Amygdala (tissue), 56 donors: ENCODE data around the gene HBQ1.
"Not testable (repeated sequence)": the region's sequence is repeated elsewhere in the genome, so short reads cannot be mapped to it uniquely, and the experiment has no call there.

Experiments
- DNase-seq, 56 donors: peaks; one replicate each; lab custom pipeline; 2025; lab: John Stamatoyannopoulos, UW

The HBQ1 gene

DNA sequence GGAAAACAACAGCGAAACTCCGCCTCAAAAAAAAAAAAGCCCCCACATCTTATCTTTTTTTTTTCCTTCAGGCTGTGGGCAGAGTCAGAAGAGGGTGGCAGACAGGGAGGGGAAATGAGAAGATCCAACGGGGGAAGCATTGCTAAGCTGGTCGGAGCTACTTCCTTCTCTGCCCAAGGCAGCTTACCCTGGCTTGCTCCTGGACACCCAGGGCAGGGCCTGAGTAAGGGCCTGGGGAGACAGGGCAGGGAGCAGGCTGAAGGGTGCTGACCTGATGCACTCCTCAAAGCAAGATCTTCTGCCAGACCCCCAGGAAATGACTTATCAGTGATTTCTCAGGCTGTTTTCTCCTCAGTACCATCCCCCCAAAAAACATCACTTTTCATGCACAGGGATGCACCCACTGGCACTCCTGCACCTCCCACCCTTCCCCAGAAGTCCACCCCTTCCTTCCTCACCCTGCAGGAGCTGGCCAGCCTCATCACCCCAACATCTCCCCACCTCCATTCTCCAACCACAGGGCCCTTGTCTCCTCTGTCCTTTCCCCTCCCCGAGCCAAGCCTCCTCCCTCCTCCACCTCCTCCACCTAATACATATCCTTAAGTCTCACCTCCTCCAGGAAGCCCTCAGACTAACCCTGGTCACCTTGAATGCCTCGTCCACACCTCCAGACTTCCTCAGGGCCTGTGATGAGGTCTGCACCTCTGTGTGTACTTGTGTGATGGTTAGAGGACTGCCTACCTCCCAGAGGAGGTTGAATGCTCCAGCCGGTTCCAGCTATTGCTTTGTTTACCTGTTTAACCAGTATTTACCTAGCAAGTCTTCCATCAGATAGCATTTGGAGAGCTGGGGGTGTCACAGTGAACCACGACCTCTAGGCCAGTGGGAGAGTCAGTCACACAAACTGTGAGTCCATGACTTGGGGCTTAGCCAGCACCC lies 5.0 kb upstream of the HBQ1 start:
- no peak for DNase-seq

DNA sequence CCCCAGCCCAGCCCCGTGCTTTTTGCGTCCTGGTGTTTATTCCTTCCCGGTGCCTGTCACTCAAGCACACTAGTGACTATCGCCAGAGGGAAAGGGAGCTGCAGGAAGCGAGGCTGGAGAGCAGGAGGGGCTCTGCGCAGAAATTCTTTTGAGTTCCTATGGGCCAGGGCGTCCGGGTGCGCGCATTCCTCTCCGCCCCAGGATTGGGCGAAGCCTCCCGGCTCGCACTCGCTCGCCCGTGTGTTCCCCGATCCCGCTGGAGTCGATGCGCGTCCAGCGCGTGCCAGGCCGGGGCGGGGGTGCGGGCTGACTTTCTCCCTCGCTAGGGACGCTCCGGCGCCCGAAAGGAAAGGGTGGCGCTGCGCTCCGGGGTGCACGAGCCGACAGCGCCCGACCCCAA lies 4.3 kb upstream of the HBQ1 start:
- DNase-seq: not testable (repeated sequence)

DNA sequence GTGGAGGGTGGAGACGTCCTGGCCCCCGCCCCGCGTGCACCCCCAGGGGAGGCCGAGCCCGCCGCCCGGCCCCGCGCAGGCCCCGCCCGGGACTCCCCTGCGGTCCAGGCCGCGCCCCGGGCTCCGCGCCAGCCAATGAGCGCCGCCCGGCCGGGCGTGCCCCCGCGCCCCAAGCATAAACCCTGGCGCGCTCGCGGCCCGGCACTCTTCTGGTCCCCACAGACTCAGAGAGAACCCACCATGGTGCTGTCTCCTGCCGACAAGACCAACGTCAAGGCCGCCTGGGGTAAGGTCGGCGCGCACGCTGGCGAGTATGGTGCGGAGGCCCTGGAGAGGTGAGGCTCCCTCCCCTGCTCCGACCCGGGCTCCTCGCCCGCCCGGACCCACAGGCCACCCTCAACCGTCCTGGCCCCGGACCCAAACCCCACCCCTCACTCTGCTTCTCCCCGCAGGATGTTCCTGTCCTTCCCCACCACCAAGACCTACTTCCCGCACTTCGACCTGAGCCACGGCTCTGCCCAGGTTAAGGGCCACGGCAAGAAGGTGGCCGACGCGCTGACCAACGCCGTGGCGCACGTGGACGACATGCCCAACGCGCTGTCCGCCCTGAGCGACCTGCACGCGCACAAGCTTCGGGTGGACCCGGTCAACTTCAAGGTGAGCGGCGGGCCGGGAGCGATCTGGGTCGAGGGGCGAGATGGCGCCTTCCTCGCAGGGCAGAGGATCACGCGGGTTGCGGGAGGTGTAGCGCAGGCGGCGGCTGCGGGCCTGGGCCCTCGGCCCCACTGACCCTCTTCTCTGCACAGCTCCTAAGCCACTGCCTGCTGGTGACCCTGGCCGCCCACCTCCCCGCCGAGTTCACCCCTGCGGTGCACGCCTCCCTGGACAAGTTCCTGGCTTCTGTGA lies 3.5 kb upstream of the HBQ1 start, which contains the start of gene HBA1:
TSS of gene HBA1 (plus strand) at position 204 of the 906 bp plus-strand sequence. CDS start at position 241, 37 bp downstream.
- not testable (repeated sequence) for DNase-seq

DNA sequence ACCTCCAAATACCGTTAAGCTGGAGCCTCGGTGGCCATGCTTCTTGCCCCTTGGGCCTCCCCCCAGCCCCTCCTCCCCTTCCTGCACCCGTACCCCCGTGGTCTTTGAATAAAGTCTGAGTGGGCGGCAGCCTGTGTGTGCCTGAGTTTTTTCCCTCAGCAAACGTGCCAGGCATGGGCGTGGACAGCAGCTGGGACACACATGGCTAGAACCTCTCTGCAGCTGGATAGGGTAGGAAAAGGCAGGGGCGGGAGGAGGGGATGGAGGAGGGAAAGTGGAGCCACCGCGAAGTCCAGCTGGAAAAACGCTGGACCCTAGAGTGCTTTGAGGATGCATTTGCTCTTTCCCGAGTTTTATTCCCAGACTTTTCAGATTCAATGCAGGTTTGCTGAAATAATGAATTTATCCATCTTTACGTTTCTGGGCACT lies 2.9 kb upstream of the HBQ1 start:
- DNase-seq: no peak

DNA sequence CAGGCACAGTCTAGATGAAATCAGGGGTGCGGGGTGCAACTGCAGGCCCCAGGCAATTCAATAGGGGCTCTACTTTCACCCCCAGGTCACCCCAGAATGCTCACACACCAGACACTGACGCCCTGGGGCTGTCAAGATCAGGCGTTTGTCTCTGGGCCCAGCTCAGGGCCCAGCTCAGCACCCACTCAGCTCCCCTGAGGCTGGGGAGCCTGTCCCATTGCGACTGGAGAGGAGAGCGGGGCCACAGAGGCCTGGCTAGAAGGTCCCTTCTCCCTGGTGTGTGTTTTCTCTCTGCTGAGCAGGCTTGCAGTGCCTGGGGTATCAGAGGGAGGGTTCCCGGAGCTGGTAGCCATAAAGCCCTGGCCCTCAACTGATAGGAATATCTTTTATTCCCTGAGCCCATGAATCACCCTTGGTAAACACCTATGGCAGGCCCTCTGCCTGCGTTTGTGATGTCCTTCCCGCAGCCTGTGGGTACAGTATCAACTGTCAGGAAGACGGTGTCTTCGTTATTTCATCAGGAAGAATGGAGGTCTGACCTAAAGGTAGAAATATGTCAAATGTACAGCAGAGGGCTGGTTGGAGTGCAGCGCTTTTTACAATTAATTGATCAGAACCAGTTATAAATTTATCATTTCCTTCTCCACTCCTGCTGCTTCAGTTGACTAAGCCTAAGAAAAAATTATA lies 2.1 kb upstream of the HBQ1 start:
- no peak for DNase-seq

GRCh38 chr16:178668-179015 lies 1.6 kb upstream of the HBQ1 start:
- DNase-seq: no peak

DNA sequence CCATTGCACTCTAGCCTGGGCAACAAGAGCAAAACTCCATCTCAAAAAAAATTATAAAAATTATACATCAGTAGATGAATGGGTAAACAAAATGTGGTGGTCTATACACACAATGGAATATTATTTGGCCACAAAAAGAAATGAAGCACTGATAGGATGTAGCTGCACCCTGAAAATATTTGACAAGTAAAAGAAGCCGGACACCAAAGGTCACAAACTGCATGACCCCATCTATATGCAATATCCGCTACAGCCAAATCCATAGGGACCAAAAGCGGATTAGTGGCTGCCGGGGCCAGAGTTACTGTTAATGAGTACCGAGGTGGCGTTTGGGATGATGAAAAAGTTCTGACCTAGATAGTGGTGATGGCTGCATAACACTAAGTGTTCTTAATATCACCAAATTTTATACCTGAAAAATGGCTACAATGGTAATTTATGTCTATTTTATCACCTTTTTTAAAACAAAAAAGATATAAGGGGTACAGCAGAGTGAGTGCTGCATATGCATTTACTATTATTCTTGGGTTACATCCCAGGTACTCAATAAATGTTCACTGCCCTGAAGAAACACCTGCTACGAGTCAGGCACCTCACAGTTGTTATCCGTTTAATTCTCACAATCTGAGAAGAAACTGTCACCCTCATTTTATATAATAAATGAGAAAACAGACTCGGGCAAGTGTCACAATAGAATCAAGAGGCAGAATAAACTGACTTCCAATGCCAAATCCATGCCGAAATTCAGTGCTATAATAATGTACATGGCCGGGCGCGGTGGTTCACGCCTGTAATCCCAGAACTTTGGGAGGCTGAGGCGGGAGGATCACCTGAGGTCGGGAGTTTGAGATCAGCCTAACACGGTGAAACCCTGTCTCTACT lies 807 bp upstream of the HBQ1 start:
- no peak for DNase-seq

DNA sequence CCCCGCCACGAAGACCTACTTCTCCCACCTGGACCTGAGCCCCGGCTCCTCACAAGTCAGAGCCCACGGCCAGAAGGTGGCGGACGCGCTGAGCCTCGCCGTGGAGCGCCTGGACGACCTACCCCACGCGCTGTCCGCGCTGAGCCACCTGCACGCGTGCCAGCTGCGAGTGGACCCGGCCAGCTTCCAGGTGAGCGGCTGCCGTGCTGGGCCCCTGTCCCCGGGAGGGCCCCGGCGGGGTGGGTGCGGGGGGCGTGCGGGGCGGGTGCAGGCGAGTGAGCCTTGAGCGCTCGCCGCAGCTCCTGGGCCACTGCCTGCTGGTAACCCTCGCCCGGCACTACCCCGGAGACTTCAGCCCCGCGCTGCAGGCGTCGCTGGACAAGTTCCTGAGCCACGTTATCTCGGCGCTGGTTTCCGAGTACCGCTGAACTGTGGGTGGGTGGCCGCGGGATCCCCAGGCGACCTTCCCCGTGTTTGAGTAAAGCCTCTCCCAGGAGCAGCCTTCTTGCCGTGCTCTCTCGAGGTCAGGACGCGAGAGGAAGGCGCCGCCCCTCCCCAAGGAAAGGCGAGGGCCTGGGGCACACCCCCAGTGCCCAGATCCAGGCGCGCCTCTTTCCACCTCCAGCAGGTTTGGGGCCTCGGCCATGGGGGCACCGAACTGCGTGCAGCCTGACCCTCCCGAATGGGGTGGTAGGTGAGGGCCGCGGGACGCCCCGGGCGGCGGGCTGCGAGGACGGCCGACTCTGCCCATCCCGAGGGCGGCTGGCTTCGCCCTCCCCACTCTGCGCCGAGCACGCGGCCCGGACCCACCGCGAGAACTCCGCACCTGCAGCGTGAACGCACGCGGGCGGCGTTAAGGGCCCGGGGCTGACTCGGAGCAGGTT lies 664 bp downstream of the HBQ1 start:
- peak in 24 of 56 donors; percentile 7 to 71 (median 24) for DNase-seq

- DNase-seq: peak in 20 of 56 donors; percentile 8 to 78 (median 36)
These were observed 1.3 kb downstream of the HBQ1 start for GRCh38 chr16:181565-182021.

GRCh38 chr16:183005-183404 lies 2.7 kb downstream of the HBQ1 start:
- DNase-seq: no peak

DNA sequence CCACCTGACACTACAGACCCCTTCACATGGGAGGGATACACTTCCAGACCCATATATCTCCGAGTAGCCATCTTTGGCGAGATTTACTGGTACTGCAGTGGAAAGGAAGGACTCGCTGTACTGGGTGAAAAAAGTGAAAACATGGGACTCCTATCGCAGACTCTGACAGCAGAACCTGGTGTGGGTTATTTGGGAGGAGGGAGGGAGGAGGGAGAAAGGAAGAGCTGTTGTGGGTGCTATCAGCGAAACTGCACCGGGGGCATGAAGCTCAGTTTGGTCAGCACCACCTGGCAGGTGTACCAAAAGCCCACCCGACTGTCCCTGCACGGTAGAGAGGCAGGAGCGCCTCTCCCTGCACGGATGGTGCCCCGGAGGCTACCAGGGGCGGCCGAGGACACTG lies 5.0 kb downstream of the HBQ1 start:
- no peak for DNase-seq

- DNase-seq: no peak
These were observed 5.4 kb downstream of the HBQ1 start for GRCh38 chr16:185691-186090.

- DNase-seq: no peak
These were observed 7.1 kb downstream of the HBQ1 start for GRCh38 chr16:187330-187729.

DNA sequence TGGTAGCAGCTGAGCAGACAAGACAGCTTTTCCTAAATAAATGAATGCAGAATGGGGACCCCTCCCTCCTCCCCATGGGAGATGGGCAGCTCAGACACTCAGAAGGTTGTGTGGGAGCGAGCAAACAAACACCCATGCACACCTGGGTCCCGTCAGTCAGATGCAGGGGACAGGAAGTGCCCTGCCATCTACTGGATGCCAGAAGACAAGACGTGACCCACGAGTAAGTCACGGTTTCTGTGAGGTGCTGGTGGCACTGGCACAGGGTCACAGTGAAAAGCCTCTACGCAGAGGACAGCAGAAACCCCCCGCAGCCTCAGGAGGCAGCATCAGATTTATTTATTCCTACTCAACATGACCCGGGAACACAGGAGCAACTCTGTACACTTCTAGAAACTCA lies 8.4 kb downstream of the HBQ1 start:
- no peak for DNase-seq

GRCh38 chr16:189604-190186 lies 9.4 kb downstream of the HBQ1 start:
- DNase-seq: no peak

- no peak for DNase-seq
These were observed 11.6 kb downstream of the HBQ1 start for GRCh38 chr16:191831-192230.

GRCh38 chr16:192686-193085 lies 12.4 kb downstream of the HBQ1 start:
- no peak for DNase-seq

DNA sequence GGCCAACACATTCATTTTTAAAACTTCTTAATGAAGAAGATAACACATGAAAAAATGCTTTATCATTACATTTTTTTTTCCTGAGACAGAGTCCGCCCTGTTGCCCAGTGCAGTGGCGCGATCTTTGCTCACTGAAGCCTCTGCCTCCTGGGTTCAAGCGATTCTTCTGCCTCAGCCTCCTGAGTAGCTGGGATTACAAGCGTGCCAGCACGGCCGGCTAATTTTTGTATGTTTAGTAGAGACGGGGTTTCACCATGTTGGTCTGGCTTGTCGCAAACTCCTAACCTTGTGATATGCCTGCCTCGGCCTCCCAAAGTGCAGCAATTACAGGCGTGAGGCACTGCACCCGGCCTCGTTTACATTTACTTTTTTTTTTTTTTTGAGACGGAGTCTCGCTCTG lies 13.2 kb downstream of the HBQ1 start:
- no peak for DNase-seq
